Fibroblast of the conjunctiva (primary cell): ENCODE data around the gene WASF2.
A peak's percentile ranks its signal among the peaks of the same experiment; 100 is the strongest.
"Not testable (repeated sequence)": the region's sequence is repeated elsewhere in the genome, so short reads cannot be mapped to it uniquely, and the experiment has no call there.

Source experiments
- DNase-seq: peaks from one replicate; pipeline ENCODE4 v3.0.0-alpha.2; 2010; ENCODE audit warnings: low read depth

Gene WASF2

DNA sequence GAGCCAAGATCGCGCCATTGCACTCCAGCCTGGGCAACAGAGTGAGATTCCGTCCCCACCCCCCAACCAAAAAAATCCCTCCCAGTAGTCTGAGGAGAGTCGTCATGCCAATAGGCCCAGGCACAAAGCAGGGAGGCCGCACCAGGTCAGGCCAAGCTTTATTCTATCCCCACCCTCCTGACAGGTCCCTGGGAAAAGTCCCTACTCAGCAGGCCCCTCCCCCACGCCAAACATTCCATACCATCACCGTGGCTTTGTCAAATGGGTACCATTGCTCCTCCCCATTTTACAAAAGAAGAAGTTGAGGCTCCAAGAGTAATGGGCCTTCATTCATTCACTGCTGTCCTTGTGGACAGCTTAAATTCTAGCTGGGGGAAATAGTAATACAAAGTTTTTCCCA lies 92.2 kb downstream of the WASF2 start:
- DNase-seq: no peak

DNA sequence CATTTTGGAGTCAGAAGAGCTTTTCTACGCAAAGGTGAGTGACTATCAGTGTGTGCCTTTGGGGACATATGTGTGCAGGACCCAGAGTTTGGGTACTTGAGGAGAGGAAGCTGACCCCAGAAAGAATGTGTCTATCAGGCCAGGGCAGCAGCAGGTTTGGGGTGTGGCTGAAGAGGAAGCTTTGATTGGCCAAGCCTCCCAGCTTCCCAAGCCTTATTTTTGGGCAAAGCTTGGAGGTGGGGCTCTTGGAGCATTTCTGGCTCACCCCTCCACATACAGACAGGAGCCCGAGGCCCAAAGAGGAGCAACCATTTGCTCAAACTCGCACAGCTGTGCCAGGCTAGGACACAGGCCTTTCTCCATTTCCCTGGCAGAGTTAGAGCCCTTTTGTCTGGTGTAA lies 92.9 kb downstream of the WASF2 start:
- DNase-seq: no peak

DNA sequence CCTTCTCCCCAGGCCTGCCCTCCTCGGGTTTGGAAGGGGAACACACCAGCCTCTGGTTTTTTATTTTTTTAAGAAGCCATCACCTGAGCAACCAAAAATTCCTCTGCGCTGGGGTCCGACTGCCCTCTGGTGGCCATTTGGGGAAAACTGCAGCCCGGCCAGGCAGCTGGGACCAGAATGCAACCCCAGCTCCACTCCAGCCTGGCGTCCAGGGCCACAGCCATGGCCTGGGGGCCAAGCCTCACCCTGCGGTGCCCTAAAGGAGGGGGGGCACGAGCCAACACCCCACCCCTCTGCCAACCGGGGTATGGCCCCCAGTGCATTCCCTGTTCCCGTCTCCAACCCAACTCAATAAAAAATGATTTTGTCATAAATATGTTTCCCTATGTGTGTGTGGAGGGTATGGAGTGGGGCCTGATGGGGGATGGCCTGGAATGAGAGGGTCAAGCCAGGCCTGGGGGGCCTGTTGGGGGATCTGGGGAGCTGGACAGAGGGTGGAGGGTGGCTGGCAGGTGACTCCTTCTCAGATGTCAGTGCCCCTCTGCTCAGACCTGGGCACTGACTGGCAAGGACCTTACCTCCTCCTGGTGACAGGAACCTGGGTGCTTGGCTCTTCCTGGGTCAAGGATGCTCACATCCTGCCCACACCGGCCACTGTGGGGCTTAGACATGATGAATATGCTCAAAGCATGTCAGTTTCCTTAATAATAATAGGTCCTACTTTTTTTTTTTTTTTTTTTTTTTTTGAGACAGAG lies 94.3 kb downstream of the WASF2 start:
- DNase-seq: no peak

DNA sequence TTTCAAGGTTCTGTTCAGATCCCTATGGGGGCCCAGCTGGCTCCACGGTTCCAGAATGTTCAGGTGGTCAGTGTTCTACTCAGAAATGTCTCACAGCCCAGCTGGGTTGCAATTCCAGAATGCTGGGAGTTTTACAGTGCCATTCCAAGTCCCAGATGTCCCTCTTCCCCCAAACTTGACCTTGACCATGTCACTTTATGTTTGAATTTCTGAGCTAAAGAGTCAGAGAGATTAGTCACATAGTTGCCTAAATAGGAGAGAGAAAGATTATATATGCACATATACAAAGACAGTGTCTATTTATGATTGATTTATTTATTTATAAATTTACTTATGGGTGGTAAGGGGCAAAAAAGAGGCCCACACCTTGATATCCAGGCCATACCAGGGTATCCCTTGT lies 95.0 kb downstream of the WASF2 start:
- no peak for DNase-seq

DNA sequence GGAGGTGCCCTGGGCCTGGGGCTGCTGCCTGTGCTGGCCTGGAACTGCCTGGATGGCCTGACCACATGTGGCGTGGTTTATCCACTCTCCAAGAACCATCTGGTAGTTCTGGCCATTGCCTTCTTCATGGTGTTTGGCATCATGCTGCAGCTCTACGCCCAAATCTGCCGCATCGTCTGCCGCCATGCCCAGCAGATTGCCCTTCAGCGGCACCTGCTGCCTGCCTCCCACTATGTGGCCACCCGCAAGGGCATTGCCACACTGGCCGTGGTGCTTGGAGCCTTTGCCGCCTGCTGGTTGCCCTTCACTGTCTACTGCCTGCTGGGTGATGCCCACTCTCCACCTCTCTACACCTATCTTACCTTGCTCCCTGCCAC lies 95.7 kb downstream of the WASF2 start:
- DNase-seq: no peak

DNA sequence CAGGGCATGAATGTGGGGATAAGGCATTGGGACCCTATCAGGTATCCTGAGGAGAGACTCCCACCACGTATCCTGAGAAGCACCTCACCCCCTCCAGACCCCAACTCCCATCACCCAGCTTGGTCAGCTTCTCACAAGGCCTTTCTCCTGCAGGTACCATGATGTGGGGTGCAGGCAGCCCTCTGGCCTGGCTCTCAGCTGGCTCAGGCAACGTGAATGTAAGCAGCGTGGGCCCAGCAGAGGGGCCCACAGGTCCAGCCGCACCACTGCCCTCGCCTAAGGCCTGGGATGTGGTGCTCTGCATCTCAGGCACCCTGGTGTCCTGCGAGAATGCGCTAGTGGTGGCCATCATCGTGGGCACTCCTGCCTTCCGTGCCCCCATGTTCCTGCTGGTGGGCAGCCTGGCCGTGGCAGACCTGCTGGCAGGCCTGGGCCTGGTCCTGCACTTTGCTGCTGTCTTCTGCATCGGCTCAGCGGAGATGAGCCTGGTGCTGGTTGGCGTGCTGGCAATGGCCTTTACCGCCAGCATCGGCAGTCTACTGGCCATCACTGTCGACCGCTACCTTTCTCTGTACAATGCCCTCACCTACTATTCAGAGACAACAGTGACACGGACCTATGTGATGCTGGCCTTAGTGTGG lies 96.2 kb downstream of the WASF2 start:
- DNase-seq: no peak

DNA sequence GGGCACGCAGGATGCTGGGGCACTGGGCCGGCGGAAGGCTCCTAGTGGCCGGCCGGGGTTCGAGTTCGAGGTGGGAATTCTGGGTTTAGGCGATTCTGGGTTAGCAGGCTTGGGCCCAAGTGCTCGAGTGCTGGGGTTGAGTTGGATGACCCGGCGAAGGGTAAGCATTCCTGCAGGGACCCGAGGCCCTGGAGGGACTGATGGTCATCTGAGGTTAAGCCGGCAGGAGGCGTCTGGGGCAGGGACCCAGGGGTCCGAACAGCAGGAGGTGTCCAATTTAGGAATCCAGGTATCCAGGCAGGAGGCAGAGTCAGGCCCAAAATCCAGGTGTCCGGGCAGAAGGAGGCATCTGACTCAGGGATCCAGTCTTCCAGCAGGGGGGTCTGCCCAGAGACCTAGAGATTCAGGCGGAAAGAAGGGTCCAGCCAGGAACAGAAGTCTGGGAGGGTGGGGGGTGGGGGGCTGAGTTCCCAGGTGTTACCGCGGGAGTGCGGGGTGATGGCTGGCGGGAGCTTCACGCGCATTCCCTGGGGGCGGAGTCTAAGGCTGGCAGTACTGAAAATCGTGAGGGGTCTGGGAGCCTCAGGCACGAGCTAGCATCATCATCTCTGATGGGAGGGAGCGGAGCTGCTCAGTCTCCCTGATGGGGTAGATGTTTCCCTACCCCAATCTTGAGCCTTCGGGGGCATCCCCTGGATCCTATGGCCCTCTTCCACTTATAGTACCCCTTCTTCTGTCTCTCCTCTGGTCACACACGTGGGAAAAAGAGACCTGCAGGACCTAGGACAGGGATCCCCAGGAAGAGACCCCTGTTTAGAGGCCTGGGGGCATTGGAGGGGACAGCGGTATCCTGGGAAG lies 97.0 kb downstream of the WASF2 start:
- no peak for DNase-seq

DNA sequence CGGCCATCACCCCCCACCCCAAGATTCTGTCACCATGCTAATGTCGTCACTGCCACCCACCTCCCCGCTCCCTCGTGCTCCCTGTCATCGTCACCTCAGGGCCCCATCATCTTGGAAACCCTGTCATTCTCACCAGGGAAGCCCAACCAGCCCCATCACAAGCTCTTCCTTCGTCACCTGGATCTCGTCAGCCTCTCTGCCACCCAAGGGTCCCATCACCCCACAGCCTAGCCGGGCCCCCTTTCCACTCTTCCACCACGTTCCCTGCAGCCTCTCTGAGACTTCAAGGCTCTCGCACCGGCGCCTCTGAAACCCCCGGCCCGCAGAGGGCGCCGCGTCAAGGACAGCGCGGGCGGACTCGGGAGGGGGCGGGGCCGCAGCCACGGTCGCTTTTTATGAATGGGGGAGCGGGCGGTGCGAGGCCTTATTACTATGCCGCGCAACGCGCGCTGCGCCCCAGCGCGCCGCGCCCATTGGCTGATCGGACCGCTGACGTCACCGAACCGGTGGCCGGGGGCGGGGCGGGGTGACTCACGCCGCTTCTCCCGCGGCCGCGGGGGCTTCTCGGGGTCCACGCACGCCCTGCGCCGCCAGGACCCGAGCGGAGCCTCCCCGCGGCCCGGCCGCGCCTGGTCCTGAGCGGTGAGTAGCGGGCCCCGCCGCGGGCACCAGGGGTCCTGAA lies 97.7 kb downstream of the WASF2 start, which contains the start of gene GPR3:
TSS of gene GPR3 (plus strand) at position 527 of the 682 bp plus-strand sequence. CDS start 1,177 bp downstream, outside the sequence.
- peak; percentile 78 for DNase-seq

DNA sequence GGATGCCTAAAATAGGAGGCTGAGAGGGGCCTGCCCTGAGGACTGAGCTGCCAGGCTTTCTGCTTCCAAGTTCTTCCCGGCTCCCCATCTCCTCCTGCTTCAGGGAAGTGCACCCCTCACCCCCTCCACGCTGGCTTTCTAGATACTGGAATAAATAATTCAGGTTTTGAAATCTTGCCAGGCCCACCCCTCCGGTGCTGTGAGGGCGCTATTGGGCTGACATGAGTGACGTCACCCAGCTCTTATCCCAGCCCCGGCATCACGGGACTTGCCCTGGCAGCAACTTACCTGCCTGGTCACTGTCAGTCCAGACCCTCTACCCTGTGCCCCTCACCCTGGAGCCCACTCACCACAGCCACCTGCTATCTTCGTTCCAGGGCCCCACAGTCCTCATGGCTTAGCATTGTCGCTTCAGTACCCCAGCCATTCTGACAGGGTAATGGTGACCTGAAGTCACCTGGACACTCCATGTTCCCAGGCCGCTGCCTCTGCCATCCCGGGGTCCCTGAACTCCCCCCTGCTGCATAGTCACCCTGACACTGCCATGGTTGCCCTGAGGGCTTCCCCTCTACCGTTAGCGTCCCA lies 98.4 kb downstream of the WASF2 start:
- no peak for DNase-seq

DNA sequence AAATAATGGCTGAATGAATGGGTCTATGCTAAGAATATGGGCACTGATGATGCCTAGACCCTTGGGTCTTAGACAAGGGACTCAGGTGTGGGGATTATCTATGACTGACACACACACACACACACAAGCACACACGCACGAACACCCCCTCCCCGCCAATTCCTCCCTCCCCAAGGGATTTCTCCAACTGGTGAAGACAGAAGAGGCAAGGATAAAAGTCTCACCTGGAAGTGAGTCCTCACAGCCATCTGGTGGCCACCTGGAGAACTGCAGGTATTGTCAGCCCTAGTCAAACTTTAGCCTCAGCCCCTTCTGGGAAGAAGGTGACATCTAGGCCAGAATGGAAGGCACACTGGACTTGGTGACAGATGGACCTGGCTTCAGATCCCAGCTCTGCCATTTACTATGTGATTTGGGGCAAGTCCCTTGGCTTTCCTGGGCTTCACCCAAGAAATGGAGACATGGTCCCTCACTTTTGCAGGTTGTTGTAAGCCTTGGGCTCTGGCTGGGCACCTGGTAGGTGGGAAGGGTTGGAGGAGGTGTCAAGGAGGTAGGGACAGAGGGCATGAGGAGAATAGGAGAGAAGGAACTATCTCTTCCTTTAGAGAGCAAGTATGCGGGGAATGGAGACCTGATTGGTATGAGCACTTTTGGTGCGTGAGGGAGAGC lies 101.5 kb downstream of the WASF2 start:
- no peak for DNase-seq

DNA sequence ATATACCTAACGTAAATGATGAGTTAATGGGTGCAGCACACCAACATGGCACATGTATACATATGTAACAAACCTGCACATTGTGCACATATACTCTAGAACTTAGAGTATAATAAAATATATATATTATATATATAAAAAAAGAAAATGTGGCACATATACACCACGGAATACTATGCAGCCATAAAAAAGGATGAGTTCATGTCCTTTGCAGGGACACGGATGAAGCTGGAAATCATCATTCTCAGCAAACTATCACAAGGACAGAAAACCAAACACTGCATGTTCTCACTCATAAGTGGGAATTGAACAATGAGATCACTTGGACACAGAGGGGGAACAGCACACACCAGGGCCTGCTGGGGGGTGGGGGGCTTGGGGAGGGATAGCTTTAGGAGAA lies 105.2 kb downstream of the WASF2 start:
- not testable (repeated sequence) for DNase-seq

DNA sequence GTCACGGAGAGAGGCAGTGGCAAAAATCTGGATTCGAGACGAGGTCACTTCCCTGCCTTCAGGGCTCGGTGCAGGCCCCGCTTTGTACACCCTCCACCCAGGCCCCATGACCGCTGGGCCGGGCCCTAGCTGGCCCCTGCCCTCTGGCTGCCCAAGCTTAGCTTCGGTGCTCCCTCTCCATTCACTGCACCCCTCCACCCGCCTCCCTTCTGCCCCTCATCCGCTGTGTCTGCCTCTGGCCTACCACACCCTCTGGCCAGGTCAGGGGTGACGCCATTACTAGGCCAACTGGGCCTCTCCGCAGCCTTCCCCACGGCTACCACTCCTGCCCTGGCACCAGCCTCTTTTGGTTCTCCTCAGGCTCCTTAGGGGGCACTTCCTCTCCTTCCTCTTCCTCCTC lies 106.3 kb downstream of the WASF2 start:
- DNase-seq: no peak

DNA sequence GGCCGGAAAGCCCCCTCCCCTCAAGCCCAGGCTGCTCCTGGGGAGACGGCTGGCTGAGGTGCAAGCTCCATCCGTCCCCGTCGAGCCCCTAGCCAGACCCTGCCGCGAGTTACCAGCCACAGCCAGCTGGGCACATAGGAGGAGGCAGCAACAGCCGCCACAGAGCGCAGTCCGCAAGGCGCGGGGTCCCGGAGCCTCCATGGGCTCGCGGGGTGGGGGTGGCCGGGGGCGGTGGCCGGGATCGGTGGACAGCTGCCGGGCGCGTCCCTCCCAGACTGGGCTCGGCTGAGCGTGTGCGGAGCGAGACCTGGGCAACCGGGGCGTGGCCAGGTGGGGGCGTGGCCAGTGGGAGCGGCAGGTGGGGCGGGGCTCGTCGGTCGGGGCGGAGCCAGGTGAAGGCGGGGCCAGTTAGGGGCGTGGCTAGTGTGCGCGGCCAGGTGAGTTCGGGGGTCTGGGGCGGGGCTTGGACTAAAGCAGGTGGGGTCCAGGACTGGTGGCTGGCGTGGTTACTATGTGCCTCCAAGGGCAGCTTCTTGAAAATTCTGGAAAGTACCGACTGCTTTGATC lies 106.8 kb downstream of the WASF2 start, which contains the start of gene CD164L2:
TSS of gene CD164L2 (minus strand) at position 295 of the 567 bp plus-strand sequence. CDS start at position 201, 94 bp downstream.
- no peak for DNase-seq

DNA sequence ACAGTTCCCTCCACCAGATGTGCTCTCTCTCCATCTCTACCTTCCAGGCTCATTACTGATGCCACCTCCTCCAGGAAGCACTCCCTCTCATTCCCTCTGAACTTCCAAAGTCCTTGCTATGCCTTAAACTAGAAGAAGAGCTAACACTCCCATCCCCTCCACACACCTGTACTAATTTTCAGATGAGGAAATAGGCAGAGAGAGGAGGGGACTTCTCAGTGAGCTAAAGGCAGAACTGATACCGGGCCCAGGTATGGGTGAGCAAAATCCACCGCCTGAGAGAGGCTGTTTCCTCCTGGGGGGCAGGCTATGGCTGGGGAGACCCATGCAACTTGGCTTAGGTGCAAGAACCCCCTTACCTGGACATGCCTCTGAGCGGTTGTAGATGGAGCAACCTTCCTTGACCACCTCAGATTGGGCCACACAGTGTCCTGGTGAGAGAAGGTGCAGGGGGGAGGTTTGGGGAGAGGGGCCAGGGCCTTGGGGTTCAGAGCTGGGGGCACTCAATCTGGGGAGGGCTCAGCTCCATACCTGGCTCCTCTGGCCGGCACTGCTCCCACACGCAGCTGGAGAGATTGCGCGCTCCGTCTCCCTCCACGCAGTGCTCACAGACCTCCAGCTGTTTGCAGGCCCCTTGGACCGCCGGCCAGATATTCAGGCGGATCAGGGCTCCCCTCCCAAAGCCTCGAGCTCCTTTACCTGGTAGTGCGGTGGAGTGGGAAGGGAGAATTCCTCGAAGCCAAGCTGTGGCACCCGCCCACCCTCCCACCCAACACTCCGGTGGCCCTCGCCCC lies 107.8 kb downstream of the WASF2 start:
- no peak for DNase-seq

DNA sequence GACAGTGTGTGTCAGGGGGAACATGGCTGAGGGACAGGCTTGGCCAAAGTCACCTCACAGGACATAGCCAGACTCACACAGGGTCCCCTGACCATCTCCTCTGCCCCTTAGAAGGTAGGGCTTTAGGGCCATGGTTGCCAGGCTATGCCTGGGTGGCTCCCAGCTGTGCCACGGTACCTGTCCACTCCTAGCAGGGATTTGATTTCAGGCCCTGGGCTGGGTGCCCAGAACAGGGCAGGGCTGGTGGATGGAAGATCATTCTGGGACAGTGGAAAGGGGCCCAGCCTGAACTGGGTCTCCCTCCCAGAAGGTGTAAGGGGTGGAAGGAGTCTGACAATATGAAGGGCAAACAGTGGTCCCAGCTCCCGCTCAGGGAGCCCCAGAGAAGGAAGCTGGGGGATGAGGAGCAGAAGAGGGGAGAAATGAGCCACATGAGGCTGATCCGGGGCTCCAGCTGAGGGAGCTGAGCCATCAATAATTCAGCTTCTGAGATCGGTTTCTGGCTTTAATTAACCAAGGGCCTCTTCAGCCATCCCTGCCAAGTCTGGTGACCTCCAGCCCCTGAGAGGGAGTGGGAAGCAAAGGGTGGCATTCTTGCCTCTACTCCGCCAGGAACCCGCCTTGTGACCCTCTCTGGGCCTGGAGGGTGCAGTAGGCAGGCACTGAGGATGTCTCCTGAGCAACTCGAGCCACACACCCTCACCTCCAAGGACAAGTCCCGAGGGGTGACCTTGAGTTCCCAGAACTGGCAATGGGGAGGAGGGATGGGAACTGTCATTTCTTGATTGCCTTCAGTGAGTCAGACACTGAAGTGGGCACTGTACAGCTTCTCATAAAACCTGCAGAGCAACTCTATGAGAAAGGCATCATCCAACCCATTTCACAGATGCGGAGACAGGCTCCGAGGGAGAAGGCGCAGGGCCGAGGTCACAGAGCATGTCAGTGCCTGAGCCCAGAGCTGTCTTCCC lies 108.9 kb downstream of the WASF2 start:
- no peak for DNase-seq

DNA sequence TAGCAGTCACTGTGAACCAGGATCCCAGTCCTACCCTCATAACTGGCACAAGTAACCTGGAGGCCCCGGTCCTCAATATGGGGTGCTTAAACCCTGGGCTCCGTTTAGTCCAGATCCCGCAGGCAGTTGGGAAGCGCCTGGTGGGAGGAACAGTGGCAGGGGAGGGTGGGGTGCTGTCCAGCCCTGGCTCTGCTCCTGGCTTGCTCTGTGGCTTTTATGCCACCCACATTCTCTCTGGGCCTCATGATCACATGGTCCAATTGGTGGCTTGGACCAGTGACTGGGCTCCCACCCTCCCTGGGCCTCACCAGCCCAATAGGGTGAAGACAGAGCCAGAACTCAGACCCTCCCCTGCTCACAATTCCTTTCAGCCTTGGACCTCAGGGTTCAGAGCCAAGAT lies 109.7 kb downstream of the WASF2 start:
- DNase-seq: no peak

DNA sequence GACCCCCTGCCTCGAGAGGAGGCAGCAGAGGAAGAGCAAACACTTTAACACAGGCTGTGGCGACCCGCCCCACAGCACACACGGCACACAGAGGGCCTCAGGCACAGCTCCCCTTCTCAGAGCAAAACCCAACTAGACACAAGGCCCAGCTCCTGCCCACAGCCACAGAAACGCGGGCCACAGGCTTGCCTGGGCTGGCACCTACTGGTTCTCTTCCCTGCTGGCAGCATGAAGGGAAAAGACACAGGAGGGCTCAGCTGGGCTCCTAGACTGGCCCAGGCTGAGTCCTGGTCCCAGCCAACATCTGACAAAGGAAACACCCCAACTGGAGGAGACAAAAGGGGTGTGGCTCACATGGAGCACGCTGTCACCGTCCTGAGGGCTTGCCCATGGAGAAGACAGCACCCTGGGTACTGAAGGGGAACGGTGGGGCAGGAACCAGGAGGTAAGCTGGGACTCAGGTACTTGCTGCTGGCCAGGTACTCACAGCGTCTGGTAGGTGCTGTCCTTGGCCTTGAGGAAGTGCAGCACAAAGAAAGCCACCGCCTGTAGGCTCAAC lies 110.3 kb downstream of the WASF2 start:
- DNase-seq: no peak

DNA sequence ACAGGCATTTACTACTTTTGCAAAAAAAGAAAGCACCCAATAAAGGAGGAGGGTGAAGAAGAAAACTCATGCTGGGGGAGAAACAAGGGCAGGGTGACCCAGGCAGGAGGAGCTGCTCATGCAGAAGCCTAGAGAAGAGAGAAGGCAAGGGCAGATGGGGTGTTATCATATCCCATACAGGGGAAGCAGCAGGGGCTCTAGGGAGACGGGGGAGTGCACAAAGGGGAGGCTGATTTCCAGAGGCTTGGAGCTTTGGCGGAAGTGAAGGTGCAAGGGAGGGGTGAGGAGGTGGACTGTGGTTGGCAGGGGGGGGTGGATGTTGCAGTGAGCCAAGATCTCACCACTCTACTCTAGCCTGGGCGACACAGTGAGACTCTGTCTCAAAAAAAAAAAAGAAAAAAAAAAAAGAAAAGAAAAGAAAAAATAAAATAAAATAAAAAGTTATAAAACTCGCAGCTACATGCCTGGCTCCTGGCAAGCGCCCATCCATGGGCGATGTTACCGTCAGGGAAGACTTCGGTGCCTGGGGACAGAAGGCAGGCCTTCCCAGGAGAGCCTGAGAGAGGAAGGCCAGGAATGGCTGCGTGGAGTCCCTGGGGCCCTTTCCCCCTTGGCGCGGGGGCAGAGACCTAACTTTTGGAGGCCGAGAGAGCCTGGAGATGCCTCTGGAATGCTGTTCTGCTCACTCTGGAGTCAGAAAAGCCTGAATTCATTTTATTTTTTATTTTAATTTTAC lies 112.0 kb downstream of the WASF2 start:
- DNase-seq: no peak
